Subcutaneous adipose tissue (tissue), 4 donors: ENCODE results near the gene ROBO4. TPM values are rescaled to one million over a fixed set of nuclear protein-coding genes. Genes with fewer than 3 reads are reported as not detected.

Experiments used
- CTCF ChIP-seq: fragments of 450-650 bp; IDR thresholded peaks from one replicate; pipeline ENCODE4 v1.5.1; 2016; ENCODE audit warnings: low read depth, mild to moderate bottlenecking, control low read depth, antibody characterized with exemption, moderate library complexity
- total RNA-seq, 4 donors: library from RNA; depleted of rRNA; stranded (reverse); fragments of >200 nt; gene quantifications; one replicate each; pipeline ENCODE4 v1.1.0, GENCODE V29; 2016

ROBO4 gene
- total RNA-seq, 4 donors from 2014 or later = 17.5 to 152 (median 21.0) TPM

GRCh38 chr11:124861670-124862069 is 36.0 kb downstream of the ROBO4 start:
- no peak for TF ChIP-seq CTCF

- no peak for TF ChIP-seq CTCF
Measured at GRCh38 chr11:124859171-124859570, 38.5 kb downstream of the ROBO4 start.

GRCh38 chr11:124846070-124846673 is 51.5 kb downstream of the ROBO4 start:
- TF ChIP-seq CTCF = no peak

GRCh38 chr11:124844664-124845079 is 53.0 kb downstream of the ROBO4 start:
- no peak for TF ChIP-seq CTCF

GRCh38 chr11:124843616-124843910 is 54.1 kb downstream of the ROBO4 start:
- no peak for TF ChIP-seq CTCF

GRCh38 chr11:124842305-124842704 is 55.4 kb downstream of the ROBO4 start:
- TF ChIP-seq CTCF = no peak

- TF ChIP-seq CTCF = no peak
Measured at GRCh38 chr11:124841840-124842239, 55.8 kb downstream of the ROBO4 start.

GRCh38 chr11:124841201-124841600 is 56.5 kb downstream of the ROBO4 start:
- TF ChIP-seq CTCF = no peak
